Measurements from ENCODE around the gene MATK.
"Not testable (repeated sequence)": the region's sequence is repeated elsewhere in the genome, so short reads cannot be mapped to it uniquely, and the experiment has no call there.

MATK gene

GRCh38 chr19:3816566-3817218 is 30.5 kb upstream of the MATK start:
- in situ Hi-C loops (cut with HindIII; ENCODE audit: low sequenced_read_pairs), result no loop called here

- in situ Hi-C loops (cut with HindIII; ENCODE audit: low sequenced_read_pairs), result not testable (repeated sequence)
Measured at GRCh38 chr19:3816148-3816547, 30.0 kb upstream of the MATK start.

GRCh38 chr19:3814648-3815047 is 28.5 kb upstream of the MATK start:
- in situ Hi-C loops (cut with HindIII; ENCODE audit: low sequenced_read_pairs), result no loop called here

GRCh38 chr19:3813473-3814392 is 27.6 kb upstream of the MATK start:
- in situ Hi-C loops (cut with HindIII; ENCODE audit: low sequenced_read_pairs), result no loop called here

DNA sequence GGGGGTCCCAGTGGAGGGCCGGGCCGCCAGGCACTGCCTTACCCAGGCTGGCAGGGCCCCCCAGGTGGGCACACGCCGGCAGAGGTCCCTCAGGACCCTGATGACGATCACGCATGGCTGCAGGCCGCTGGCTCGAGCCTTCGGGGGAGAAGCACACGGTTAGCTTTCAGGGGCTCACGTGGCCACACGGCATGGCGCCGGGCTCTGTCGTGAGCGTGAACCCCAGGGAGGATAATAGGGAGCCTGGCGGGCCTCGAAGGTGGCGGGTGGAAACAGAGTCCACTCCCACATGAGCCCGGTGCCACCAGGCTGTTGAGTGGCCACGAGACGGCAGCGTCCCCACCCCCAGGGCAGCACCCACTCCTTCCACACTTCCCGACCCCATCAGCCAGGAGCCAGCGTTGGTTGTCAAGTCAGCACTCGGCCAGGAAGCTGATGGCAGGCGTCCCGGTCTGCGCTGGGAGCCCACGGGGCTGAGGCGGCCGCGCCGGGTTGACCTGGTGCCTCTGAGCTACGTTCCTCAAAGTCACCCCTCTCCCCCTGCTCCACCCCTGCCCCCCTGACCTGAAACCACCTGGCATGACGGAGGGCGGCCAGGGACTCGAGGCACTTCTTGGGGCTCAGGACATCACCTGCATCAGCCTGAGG is 24.7 kb upstream of the MATK start:
- in situ Hi-C loops (cut with HindIII; ENCODE audit: low sequenced_read_pairs), result no loop called here

GRCh38 chr19:3809881-3810707 is 23.9 kb upstream of the MATK start:
- in situ Hi-C loops (cut with HindIII; ENCODE audit: low sequenced_read_pairs), result loop anchor here (5.0 kb wide), 1 partner anchor 88 kb away; no protein-coding TSS in a partner anchor

- in situ Hi-C loops (cut with HindIII; ENCODE audit: low sequenced_read_pairs), result loop anchor here (5.0 kb wide), 1 partner anchor 86 kb away; no protein-coding TSS in a partner anchor
Measured at GRCh38 chr19:3808420-3809143, 22.4 kb upstream of the MATK start.

DNA sequence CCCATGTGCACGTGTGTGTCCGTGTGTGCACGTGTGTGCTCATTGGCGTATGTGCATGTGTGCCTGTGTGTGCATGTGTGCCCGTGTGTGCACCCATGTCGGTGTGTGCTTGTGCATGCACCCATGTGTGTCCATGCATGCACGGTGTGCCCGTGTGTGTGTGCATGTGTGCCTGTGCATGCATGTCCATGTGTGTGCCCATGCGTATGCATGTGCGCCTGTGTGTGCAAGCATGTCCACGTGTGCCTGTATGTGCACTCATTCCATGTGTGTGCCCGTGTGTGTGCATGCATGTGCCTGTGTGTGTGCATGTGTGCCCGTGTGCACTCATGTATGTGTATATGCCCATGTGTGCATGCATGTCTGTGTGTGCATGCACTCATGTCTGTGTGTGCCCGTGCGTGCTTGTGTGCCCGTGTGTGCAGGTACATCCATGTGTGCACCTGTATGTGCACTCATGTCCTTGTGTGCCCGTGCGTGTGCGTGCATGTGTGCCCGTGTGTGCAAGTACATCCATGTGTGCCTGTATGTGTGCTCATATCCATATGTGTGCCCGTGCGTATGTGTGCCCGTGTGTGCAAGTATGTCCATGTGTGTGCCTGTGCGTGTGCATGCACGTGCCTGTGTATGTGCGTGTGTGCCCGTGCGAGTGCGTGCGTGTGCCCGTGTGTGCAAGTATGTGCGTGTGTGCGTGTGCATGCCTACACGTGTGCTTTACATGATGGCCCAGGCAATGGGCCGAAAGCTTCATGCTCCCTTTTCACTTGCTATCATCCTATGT is 21.6 kb upstream of the MATK start:
- in situ Hi-C loops (cut with HindIII; ENCODE audit: low sequenced_read_pairs), result loop anchor here (5.0 kb wide), 1 partner anchor 85 kb away; no protein-coding TSS in a partner anchor

DNA sequence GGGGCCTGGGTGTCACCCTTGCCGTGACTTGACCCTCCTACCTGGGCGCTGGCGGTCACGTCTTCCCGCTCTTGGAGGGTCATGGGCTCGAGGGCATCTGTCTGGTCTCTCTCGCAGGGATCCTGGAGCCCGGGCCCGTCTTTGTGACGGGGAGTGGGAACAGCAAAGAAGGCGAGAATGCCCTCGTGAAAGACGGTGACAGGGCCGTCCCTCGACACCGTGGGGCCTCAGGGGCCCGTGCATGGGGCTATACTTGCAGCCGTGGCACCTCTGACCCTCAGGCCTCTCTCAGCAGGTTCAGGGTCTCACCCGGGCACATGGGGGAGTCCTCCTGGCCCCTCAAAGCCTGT is 20.9 kb upstream of the MATK start:
- in situ Hi-C loops (cut with HindIII; ENCODE audit: low sequenced_read_pairs), result loop anchor here (5.0 kb wide), 1 partner anchor 85 kb away; no protein-coding TSS in a partner anchor

GRCh38 chr19:3805859-3806258 is 19.7 kb upstream of the MATK start:
- in situ Hi-C loops (cut with HindIII; ENCODE audit: low sequenced_read_pairs), result loop anchor here (5.0 kb wide), 1 partner anchor 84 kb away; no protein-coding TSS in a partner anchor

DNA sequence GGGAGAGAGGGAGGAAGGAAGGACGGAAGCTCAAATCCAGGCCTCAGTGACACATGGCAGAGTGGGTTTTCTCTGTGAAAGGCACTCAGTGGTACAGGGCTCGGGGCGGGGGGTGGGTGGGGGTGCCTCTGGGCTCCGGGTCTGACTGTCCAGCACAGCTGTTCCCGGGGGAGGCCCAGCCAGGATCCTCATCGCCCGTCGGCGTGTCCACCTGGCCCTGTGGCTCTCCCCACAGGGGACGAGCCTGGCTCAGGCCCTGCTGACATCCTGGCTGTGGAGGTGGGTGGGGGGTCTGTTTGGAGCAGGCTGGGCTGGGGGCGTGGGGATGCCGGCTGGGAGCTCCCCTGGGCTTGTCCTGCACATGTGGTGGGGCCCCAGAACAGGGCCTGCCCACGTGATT is 18.2 kb upstream of the MATK start:
- in situ Hi-C loops (cut with HindIII; ENCODE audit: low sequenced_read_pairs), result no loop called here

DNA sequence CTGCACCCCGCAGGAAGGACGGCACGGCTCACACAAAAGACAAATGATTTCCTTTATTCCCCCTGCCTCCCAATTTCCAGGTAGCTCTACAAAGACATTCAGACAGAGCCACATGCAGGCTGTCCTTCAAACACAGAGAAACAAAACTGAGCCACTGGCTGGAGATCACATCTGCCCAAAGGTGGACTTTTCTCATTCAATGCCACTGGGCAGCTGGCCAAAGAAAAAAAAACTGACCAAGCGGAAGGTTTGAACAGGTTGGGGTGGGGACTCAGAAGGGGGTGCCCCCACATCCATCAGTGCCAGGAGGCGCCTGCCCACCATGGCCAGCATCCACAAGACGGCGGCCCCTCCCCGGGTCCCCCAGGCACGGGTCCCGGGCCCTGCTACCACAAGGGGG is 17.8 kb upstream of the MATK start:
- in situ Hi-C loops (cut with HindIII; ENCODE audit: low sequenced_read_pairs), result no loop called here

- in situ Hi-C loops (cut with HindIII; ENCODE audit: low sequenced_read_pairs), result no loop called here
Measured at GRCh38 chr19:3803114-3803888, 17.1 kb upstream of the MATK start.

DNA sequence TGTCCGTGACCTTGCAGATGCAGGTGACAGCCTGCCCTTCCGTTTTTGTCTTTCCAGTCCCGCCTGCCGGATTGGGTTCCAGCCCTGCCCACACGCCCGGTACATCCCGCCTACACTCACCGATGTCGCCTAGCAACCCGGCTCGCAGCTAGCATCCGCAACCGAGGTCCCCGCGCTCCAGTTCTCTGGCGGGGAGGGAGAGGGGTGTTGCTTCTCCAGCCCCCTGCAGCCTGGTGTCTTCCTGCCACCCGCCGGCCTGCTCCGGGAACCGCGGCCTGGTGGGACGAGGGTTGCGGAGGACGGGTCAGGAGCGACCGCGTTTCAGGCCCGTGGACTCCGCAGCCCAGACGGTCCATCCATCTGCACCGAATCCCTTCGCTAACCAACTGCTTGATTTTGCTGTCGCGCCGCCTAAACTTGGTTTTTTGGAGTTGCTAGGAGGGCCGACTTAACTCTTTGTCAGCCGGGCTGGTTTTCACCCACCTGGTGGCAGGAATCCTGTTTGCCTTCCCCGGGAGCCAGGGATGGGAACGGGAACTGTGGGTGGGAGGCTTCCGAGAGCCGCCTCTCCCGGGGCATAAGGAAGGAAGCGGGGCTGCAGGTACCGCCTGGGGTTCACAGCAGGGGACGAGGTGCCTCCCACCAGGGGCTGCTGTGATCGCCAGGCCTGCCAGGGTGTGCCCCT is 15.4 kb upstream of the MATK start:
- in situ Hi-C loops (cut with HindIII; ENCODE audit: low sequenced_read_pairs), result no loop called here

GRCh38 chr19:3800996-3801395 is 14.8 kb upstream of the MATK start:
- in situ Hi-C loops (cut with HindIII; ENCODE audit: low sequenced_read_pairs), result no loop called here

DNA sequence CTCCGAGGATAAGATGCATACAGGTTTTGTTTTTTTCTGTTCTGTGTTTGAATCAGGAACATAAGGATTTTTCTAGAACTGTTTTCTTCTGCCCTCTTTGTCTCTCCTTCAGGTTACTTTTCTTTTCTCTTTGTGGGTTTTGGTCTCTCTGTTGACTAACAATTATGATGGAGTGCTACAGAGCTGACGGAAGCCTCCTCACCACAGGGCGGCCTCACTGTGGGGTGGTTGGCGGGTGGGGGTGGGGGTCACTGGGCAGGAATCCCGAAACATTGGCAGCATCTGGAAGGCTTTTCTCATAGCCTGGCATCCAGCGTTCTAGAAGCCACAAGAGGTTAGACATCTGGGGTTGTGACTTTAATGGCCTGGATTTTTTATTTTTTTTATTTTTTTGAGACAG is 12.0 kb upstream of the MATK start:
- in situ Hi-C loops (cut with HindIII; ENCODE audit: low sequenced_read_pairs), result loop anchor here (25.0 kb wide), 2 partner anchors 189 to 414 kb away; partner anchors contain the start of gene EEF2

GRCh38 chr19:3796358-3796757 is 10.2 kb upstream of the MATK start:
- in situ Hi-C loops (cut with HindIII; ENCODE audit: low sequenced_read_pairs), result loop anchor here (25.0 kb wide), 2 partner anchors 191 to 416 kb away; partner anchors contain the start of gene EEF2

GRCh38 chr19:3793799-3794198 is 7.6 kb upstream of the MATK start:
- in situ Hi-C loops (cut with HindIII; ENCODE audit: low sequenced_read_pairs), result loop anchor here (25.0 kb wide), 2 partner anchors 194 to 419 kb away; partner anchors contain the start of gene EEF2

Measured in endothelial cell of hepatic sinusoid (primary cell).